ENCODE data around the gene RIPOR3. TPM values are rescaled to one million over a fixed set of nuclear protein-coding genes. Genes with fewer than 3 reads are reported as not detected.
"Not testable (repeated sequence)": the region's sequence is repeated elsewhere in the genome, so short reads cannot be mapped to it uniquely, and the experiment has no call there.

Gene RIPOR3
- total RNA-seq, 1 experiment from 2014 or later = 0.12 TPM

GRCh38 chr20:50666709-50667298, 24.5 kb downstream of the RIPOR3 start:
- no peak for DNase-seq (ENCODE audit: extremely low read depth, low read depth)

- DNase-seq (ENCODE audit: extremely low read depth, low read depth) = no peak
These were observed 27.1 kb downstream of the RIPOR3 start for GRCh38 chr20:50664254-50664653.

- DNase-seq (ENCODE audit: extremely low read depth, low read depth) = peak; percentile 16
These were observed 28.1 kb downstream of the RIPOR3 start for GRCh38 chr20:50663095-50663821.

- DNase-seq (ENCODE audit: extremely low read depth, low read depth) = no peak
These were observed 31.2 kb downstream of the RIPOR3 start for GRCh38 chr20:50659975-50660670.

GRCh38 chr20:50658804-50659380, 32.5 kb downstream of the RIPOR3 start:
- no peak for DNase-seq (ENCODE audit: extremely low read depth, low read depth)

GRCh38 chr20:50655311-50655880, 35.9 kb downstream of the RIPOR3 start:
- DNase-seq (ENCODE audit: extremely low read depth, low read depth) = no peak

GRCh38 chr20:50654904-50655303, 36.4 kb downstream of the RIPOR3 start:
- no peak for DNase-seq (ENCODE audit: extremely low read depth, low read depth)

GRCh38 chr20:50652702-50653294, 38.5 kb downstream of the RIPOR3 start:
- DNase-seq (ENCODE audit: extremely low read depth, low read depth) = no peak

- no peak for DNase-seq (ENCODE audit: extremely low read depth, low read depth)
These were observed 39.7 kb downstream of the RIPOR3 start for GRCh38 chr20:50651676-50652075.

- DNase-seq (ENCODE audit: extremely low read depth, low read depth) = no peak
These were observed 41.8 kb downstream of the RIPOR3 start for GRCh38 chr20:50649590-50649989.

- no peak for DNase-seq (ENCODE audit: extremely low read depth, low read depth)
These were observed 42.7 kb downstream of the RIPOR3 start for GRCh38 chr20:50648651-50649050.

GRCh38 chr20:50646483-50646996, 44.8 kb downstream of the RIPOR3 start:
- no peak for DNase-seq (ENCODE audit: extremely low read depth, low read depth)

- peak; percentile 60 for DNase-seq (ENCODE audit: extremely low read depth, low read depth)
These were observed 45.9 kb downstream of the RIPOR3 start for GRCh38 chr20:50645253-50646068.

- DNase-seq (ENCODE audit: extremely low read depth, low read depth) = no peak
These were observed 49.0 kb downstream of the RIPOR3 start for GRCh38 chr20:50642288-50642803.

- DNase-seq (ENCODE audit: extremely low read depth, low read depth) = not testable (repeated sequence)
These were observed 49.6 kb downstream of the RIPOR3 start for GRCh38 chr20:50641625-50642287.

GRCh38 chr20:50639971-50640711, 51.2 kb downstream of the RIPOR3 start:
- not testable (repeated sequence) for DNase-seq (ENCODE audit: extremely low read depth, low read depth)

- not testable (repeated sequence) for DNase-seq (ENCODE audit: extremely low read depth, low read depth)
These were observed 53.1 kb downstream of the RIPOR3 start for GRCh38 chr20:50638015-50638847.

All from NCI-H460 (cell line).